ENCODE measurements around the gene MT1X. TPM values are rescaled to one million over a fixed set of nuclear protein-coding genes. Genes with fewer than 3 reads are reported as not detected.

MT1X gene
- total RNA-seq, 1 experiment from 2014 or later, result 17.8 TPM

- no peak for DNase-seq (ENCODE audit: low read depth, low spot score)
- in situ Hi-C loops (cut with HindIII; ENCODE audit: low pct_unique_long_range_greater_than_20kb, low sequenced_read_pairs), result no loop called here
Measured at GRCh38 chr16:56724191-56724590, 41.9 kb downstream of the MT1X start.

DNA sequence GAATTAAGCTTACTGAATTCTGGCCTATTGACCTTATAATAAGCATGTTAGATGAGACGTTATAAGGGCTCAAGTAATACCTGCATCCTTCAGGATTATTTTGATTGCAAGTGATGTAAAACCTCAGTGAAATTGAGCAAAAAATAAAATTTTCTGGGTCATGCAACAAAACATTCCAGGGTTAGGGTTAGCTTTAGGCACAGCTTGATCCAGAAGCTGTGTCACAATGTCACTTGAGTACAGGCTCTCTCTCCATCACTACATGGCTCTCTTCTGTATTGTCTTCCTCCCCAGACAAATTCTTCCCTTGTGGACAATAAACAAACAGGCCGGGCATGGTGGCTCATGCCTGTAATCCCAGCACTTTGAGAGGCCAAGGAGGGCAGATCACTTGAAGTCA, 44.0 kb downstream of the MT1X start:
- no peak for DNase-seq (ENCODE audit: low read depth, low spot score)
- in situ Hi-C loops (cut with HindIII; ENCODE audit: low pct_unique_long_range_greater_than_20kb, low sequenced_read_pairs), result no loop called here

GRCh38 chr16:56726926-56727325, 44.7 kb downstream of the MT1X start:
- DNase-seq (ENCODE audit: low read depth, low spot score), result no peak
- in situ Hi-C loops (cut with HindIII; ENCODE audit: low pct_unique_long_range_greater_than_20kb, low sequenced_read_pairs), result no loop called here

GRCh38 chr16:56728027-56728426, 45.8 kb downstream of the MT1X start:
- DNase-seq (ENCODE audit: low read depth, low spot score), result no peak
- in situ Hi-C loops (cut with HindIII; ENCODE audit: low pct_unique_long_range_greater_than_20kb, low sequenced_read_pairs), result no loop called here

DNA sequence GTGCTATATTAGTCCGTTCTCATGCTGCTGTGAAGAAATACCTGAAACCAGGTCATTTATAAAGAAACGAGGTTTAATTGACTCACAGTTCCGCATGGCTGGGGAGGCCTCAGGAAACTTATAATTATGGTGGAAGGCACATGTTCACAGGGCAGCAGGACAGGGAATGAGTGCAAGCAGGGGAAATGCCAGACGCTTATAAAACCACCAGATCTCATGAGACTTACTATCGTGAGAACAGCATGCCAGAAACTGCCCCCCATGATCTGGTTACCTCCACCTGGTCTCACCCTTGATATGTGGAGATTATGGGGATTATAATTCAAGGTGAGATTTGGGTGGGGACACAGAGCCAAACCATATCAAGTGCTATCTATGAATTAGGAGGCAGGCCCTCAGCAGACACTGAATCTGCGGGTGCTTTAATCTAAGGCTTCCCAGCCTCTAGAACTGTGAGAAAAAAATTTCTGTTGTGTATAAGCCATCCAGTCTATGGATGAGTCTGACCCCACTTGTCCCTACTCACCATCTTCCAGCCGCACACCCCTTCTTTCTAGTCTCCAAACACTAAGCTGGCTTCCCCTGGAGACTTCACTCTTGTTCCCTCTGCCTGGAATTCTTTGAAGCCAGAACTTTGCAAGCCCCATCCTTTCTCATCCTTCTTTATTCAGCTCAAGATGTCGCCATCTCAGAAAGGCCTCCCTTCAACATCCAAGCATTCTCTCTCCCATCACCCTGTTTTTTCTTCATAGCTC, 46.9 kb downstream of the MT1X start:
- in situ Hi-C loops (cut with HindIII; ENCODE audit: low pct_unique_long_range_greater_than_20kb, low sequenced_read_pairs), result no loop called here
- peak; percentile 41 for DNase-seq (ENCODE audit: low read depth, low spot score)

DNA sequence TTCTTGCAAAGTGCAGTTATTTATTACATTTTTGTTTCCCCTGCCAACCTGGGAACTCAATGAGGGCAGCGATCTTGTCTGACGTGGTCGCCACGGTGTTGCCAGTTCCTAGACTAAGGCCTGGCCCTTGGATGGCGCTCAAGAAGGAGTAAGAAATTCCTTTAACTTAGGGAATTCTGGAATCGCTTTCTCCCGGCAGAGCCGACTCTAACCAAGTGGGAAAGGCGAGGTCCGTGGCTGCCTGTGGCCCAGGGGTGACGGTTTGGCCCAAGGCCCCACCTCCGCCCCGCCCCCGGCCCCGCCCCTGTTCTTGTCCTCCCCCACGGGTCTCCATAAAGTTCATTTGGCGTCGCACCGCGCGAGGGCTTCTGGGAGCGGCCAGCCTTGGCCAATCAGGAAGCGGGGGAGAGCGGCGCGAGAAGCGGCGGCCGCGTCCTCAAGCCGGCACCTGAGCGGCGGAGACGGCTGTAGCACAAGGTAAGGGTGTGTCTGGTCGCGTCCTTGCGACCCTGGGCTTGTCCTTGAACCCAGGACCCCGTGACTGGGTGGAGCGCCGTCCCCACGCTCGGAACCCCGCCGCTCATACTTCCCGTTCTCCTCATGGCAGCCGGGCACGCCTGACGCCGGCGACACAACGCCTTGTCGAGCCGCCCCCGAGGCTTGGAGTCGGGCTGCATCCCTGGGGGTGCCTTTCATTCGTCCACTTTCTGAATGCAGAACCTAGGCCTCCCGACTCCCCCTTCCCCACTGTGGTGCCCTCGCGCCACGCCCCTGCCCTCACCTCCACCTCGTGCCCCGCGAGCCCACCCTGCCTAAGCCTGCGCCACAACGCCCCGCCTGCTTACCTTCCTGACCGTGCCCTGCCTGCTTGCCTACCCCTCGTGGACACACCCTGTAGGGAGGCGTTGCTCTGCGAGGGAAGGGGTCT, 47.7 kb downstream of the MT1X start, which contains the start of gene NUP93:
TSS of gene NUP93 (plus strand) at position 395 of the 928 bp plus-strand sequence. CDS start 18,119 bp downstream, outside the sequence.
- DNase-seq (ENCODE audit: low read depth, low spot score), result peak; percentile 91
- in situ Hi-C loops (cut with HindIII; ENCODE audit: low pct_unique_long_range_greater_than_20kb, low sequenced_read_pairs), result no loop called here

DNA sequence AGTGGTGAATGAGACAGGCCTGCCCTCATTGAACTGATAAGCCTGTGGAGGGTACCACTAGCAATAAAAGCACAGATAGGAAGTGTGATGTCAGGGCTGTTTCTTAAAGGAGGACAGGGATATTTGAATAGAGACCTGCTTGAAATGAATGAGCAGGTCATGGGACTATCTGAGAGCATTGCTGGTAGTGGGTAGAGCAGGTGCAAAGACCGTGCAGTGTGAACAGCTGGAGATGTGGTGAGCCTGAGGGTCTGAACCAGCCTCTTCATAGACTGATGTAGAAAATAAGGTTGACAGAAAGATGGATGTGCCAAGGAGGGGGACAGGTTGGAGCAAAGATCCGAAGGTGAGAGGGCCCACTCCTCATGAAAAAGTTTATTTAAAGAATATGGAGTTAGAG, 50.1 kb downstream of the MT1X start:
- DNase-seq (ENCODE audit: low read depth, low spot score), result no peak
- in situ Hi-C loops (cut with HindIII; ENCODE audit: low pct_unique_long_range_greater_than_20kb, low sequenced_read_pairs), result no loop called here

DNA sequence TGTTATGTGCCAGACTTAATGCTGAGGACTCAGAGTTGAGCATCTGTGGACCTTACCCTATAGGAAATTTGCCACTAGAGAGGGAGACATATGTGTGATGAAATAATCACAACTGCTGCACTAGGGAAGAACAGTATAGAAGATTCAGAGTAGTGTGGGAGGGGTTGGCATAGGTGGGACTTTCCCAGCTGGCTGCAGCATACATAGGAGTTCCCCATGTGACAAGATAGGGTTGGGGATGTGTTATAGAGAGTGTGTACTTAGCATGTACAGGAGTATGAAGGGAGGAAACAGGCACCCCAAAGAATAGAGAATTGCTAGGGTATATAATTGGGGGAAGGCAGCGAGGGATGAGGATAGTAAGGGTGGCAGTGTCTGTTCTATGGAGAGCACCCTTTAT, 50.6 kb downstream of the MT1X start:
- in situ Hi-C loops (cut with HindIII; ENCODE audit: low pct_unique_long_range_greater_than_20kb, low sequenced_read_pairs), result no loop called here
- DNase-seq (ENCODE audit: low read depth, low spot score), result no peak

Other genes with a start within 250 kb of the MT1X start
- gene NUDT21, start 231.1 kb upstream of the MT1X start, total RNA-seq (2014; rRNA removed; shearing (Covaris generic)), result 72.7 and 83.5 TPM in 2 replicates
- 92.6 and 95.1 TPM in 2 replicates for gene OGFOD1, start 230.9 kb upstream of the MT1X start, total RNA-seq (2014; rRNA removed; shearing (Covaris generic))
- gene BBS2, start 162.4 kb upstream of the MT1X start, total RNA-seq (2014; rRNA removed; shearing (Covaris generic)), result 22.8 and 28.3 TPM in 2 replicates
- not detected in 2 replicates for gene MT4, start 117.4 kb upstream of the MT1X start, total RNA-seq (2014; rRNA removed; shearing (Covaris generic))
- gene MT3, start 92.9 kb upstream of the MT1X start, total RNA-seq (2014; rRNA removed; shearing (Covaris generic)), result not detected in 2 replicates
- 8.8 and 15.0 TPM in 2 replicates for gene MT2A, start 73.9 kb upstream of the MT1X start, total RNA-seq (2014; rRNA removed; shearing (Covaris generic))
- gene MT1E, start 56.7 kb upstream of the MT1X start, total RNA-seq (2014; rRNA removed; shearing (Covaris generic)), result not detected in 2 replicates
- gene MT1M, start 49.8 kb upstream of the MT1X start, total RNA-seq (2014; rRNA removed; shearing (Covaris generic)), result not detected in 2 replicates
- gene MT1A, start 43.8 kb upstream of the MT1X start, total RNA-seq (2014; rRNA removed; shearing (Covaris generic)), result not detected in 2 replicates
- not detected in 2 replicates for gene MT1B, start 30.6 kb upstream of the MT1X start, total RNA-seq (2014; rRNA removed; shearing (Covaris generic))
- 0.24 TPM in 1 of 2 replicates, not detected in the other for gene MT1F, start 24.5 kb upstream of the MT1X start, total RNA-seq (2014; rRNA removed; shearing (Covaris generic))
- not detected in 2 replicates for gene MT1G, start 14.4 kb upstream of the MT1X start, total RNA-seq (2014; rRNA removed; shearing (Covaris generic))
- not detected in 2 replicates for gene MT1H, start 12.7 kb upstream of the MT1X start, total RNA-seq (2014; rRNA removed; shearing (Covaris generic))
- 132 and 134 TPM in 2 replicates for gene NUP93, start 47.7 kb downstream of the MT1X start, total RNA-seq (2014; rRNA removed; shearing (Covaris generic))
- not detected in 2 replicates for gene SLC12A3, start 182.7 kb downstream of the MT1X start, total RNA-seq (2014; rRNA removed; shearing (Covaris generic))
- gene HERPUD1, start 249.7 kb downstream of the MT1X start, total RNA-seq (2014; rRNA removed; shearing (Covaris generic)), result 168 and 180 TPM in 2 replicates

Measured in SK-MEL-5 (cell line).